Inflammatory macrophage treated with lipopolysaccharide for 1 hour (primary cell): ENCODE data around the gene ADD2.

Experiments used
- DNase-seq, 2 donors: peaks; one replicate each; pipeline ENCODE4 v3.0.0-alpha.2; 2020 to 2022

ADD2 gene

DNA sequence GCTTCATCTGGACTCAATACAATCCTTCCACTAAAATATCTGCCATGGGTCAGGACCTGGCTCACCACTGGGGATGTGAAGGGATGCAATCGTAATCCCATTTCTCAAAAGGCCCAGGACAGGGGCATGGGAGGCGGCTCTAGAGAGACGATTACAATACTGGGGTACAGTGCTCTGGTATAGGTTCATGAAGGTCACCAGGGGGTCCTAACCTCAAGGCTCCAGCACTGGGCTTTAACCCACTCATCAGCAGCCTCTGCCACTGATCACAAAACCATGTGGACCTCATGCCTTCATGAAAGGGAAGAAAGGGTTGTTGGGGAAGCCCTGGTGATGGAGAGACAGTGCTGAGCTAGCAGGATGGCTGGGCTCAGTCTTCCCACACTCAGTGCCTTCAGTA is 48.8 kb downstream of the ADD2 start:
- DNase-seq: no peak

DNA sequence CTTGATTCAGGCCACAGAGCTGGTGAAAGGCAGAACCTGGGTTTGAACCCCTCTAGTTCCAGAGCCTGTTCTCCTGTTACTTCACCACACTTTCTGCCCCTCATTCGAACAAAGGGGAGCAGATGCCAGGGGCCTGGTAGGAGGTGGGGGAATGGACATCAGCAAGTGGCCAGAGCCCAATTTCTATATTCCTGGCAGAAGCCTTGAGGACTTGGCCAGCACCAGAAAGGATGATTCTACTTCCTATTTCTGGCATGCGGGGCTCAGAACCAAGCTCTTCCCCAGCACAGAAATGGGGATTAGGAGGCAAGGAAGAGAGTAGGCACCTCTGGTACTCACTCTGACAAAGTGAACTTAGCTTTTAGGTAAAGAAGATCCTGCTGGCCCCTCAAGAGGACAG is 49.3 kb downstream of the ADD2 start:
- DNase-seq: no peak

DNA sequence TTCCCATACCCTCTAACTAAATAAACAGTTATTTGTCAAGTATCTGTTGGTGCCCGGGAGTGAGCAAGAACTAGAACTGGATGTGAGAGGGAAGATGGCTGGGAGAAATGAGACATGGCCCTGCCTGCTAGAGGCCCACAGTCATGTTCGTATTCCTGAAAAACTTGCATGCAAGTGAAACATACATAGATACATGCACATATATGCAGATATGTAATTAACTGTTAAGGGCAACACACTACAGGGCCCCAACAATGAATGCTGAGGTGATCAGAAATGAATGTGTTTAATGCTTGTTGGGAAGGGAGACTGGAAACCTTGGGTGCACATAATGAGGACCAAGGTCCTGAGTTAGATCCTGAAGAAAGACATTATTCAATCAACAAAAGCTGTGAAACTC is 49.8 kb downstream of the ADD2 start:
- DNase-seq: no peak

GRCh38 chr2:70717431-70718038 is 50.5 kb downstream of the ADD2 start:
- no peak for DNase-seq

DNA sequence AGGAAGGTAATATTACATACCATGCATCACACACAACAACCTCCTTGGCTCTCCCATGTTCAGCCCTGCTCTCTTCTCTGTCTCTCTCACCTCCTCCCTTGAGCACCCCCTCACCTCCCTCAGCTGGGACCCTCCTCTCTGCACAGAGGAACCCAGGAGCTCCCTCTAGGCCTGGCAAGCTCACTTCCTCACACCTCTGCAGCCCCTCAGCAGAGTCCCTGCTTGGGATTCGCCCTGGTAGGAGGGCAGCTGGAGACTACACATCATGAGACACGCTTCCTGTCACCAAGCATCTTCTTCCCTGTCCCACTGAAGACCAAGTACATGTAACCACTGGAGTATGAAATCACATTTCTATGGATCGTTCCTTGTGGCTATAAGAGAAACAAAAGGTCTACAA is 51.0 kb downstream of the ADD2 start:
- DNase-seq: no peak

- DNase-seq: no peak
These were observed 51.8 kb downstream of the ADD2 start for GRCh38 chr2:70716131-70716743.

- DNase-seq: no peak
These were observed 52.7 kb downstream of the ADD2 start for GRCh38 chr2:70715071-70715985.

- DNase-seq: no peak
These were observed 53.7 kb downstream of the ADD2 start for GRCh38 chr2:70714141-70714905.

- no peak for DNase-seq
These were observed 55.1 kb downstream of the ADD2 start for GRCh38 chr2:70712916-70713315.

- DNase-seq: no peak
These were observed 56.8 kb downstream of the ADD2 start for GRCh38 chr2:70711191-70711590.

DNA sequence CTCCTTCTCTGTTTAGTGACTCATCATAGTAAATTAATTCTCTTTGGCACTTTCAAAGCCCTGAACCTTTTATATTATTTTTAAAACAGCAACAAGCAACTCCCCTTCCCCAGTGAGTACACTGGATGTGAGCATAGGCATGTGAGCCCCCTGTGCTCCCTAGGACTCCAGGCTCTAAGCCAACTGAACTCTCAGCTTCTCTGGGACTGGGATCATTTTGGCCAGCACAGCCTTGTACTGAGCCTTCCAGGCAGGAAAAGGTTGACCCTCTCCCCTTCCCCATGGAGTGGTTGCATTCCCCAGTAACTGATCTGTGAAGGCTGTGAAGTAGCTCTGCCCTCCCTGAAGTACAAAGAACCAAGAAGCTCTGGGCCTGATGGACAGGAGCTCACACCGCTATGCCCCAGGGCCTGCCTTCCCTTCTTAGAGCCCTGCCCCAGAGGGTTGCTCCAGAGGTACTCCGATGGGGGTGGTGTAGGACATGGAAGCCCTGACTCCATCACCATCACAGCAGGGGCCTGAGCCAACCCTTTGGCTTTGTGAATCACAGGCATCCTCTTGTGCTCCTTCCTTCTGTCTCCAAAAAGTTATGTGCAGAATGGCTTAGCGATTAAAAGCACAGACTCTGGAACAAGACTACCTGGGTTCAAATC is 57.8 kb downstream of the ADD2 start:
- DNase-seq: no peak

- DNase-seq: no peak
These were observed 58.5 kb downstream of the ADD2 start for GRCh38 chr2:70709275-70710037.

DNA sequence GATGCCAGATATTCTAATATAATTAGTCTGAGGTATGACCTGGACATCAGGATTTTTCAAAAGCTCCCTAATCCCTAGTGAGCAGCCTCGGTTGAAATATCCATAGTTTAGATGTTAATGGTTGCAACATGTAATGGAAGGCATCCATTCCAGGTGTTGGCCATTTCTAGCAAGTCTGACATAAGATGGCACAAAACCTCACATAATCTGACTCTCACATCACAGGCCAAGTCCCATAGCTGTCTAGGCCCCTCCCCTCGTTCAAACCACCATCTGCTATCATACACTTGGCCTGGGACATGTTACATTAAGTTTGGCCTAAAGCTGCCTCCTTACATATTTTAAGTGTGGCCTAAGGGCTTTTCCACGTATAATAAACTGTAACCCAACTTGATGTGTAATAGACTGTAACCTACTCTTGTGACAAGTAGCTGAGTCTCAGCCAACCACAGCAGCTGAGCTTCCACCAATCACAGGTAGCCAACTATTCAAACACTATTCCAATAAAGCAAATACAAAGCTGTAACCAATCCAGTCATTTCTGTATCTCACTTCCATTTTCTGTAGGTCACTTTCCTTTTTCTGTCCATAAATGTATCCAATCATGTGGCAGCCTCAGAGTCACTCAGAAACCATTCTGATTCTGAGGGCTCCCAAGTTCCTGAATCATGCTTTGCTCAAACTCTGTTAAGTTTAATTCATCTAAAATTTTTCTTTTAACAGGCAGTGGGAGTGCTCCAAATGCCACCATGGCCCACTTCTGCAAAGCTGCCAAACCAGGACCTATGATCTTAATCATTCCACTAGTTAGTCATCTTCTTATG is 59.4 kb downstream of the ADD2 start:
- no peak for DNase-seq

GRCh38 chr2:70707706-70708105 is 60.3 kb downstream of the ADD2 start:
- DNase-seq: no peak

DNA sequence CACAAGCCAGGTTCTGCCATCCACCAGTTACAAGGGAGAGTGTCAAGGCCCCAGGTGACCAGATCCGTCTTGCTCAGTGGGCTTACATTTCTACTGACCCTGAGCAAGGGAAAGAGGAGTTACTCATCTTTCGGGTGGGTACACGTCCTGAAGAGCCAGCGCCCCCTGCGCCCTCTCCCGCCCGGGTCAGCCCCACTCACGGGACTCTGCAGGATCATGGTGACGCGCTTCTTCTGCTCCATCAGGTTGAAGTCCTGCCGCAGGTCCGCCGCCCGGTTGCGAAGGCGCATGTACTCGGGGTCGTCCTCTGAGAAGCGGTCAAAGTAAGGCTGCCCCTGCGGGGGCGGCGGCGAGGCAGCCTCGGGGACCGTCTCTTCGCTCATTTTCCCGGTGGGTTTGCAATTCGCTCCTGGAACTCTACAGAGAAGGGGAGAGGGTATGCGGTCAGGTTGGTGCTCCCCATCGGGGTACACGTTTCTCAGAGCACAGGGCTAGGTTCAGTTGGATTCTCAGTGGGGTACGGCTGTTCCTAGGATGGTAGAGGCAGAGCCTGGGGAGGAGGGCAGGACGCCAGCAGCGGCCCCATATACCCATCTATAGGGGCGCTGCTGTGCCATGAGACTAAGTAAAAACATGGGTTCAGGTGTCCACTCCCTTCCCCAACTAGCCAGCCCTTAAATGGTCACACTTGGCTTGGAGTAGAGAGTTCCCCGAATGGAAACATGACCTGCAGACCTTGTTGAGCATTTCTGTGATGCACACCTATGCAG is 61.8 kb downstream of the ADD2 start:
- no peak for DNase-seq

GRCh38 chr2:70705160-70705850 is 62.7 kb downstream of the ADD2 start:
- no peak for DNase-seq

GRCh38 chr2:70703900-70704549 is 64.0 kb downstream of the ADD2 start:
- DNase-seq: no peak

- no peak for DNase-seq
These were observed 65.1 kb downstream of the ADD2 start for GRCh38 chr2:70702711-70703395.
